Measurements from ENCODE around the gene STK33.
A peak's percentile ranks its signal among the peaks of the same experiment; 100 is the strongest.

The STK33 gene

DNA sequence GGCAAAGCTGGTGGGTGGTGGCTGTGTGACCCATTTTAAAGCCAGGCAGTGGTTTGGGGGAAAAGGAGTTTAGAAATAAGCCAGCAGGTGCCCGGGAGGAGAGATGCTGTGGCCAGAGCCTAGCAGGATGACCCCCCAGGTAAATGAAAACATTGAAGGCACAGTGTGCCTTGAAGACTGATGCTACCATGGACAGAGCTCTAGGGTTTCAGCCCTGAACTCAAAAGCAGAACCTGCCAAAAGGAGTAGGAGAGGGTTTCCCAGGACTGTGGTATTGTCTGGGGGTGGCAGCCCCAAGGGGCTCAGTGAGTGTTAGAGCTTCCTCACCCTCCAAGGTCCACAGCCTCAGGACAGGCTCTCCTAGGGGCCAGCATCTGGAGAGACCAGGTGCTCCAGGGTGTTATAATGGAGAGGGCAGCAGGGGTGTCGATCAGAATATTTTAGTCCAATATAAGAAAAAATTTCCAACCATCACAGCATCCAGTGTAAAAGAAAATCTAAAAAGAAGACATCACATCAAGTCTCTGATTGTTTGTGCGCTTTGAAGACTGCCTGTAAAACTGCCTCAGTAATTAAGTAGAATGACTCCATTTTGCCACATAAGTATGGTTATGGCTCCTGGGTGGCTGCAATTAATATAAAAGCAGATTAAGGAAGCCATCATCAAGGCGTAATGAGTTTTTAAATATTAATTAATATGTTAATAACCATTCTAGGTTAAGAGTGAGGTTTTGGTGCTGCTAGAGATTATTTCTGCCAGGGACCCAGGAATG is 241.7 kb downstream of the STK33 start:
- 0 out of 2 replicates have a peak, but pooled peaks cover 6% of the 10 kb centered on the region for H3K9me3 ChIP-seq
- H3K27me3 ChIP-seq: no peaks in the 10 kb centered on the region
- H3K4me2 ChIP-seq: no peak overlapping the region
- no peak overlapping the region for H3K4me3 ChIP-seq
- peaks cover 27% of the 10 kb centered on the region for H3K4me1 ChIP-seq
- H3K27ac ChIP-seq: no peak overlapping the region
- H3K36me3 ChIP-seq: no peaks in the 10 kb centered on the region
- TF ChIP-seq Cebpa-rat (IDR thresholded peaks at IDR 0.05): no peak
- H3K9ac ChIP-seq: no peak overlapping the region
- no peaks in the 10 kb centered on the region for H4K20me1 ChIP-seq

- H3K4me2 ChIP-seq: no peak overlapping the region
- no peak overlapping the region for H3K27ac ChIP-seq
- H3K36me3 ChIP-seq: no peaks in the 10 kb centered on the region
- H3K27me3 ChIP-seq: no peaks in the 10 kb centered on the region
- no peaks in the 10 kb centered on the region for H4K20me1 ChIP-seq
- no peak for TF ChIP-seq Cebpa-rat (IDR thresholded peaks at IDR 0.05)
- H3K9ac ChIP-seq: no peak overlapping the region
- 0 out of 2 replicates have a peak, but pooled peaks cover 6% of the 10 kb centered on the region for H3K9me3 ChIP-seq
- H3K4me1 ChIP-seq: peaks cover 27% of the 10 kb centered on the region
- no peak overlapping the region for H3K4me3 ChIP-seq
Measured at GRCh38 chr11:8351223-8351622, 242.8 kb downstream of the STK33 start.

GRCh38 chr11:8347978-8348377 is 246.1 kb downstream of the STK33 start:
- H3K36me3 ChIP-seq: no peaks in the 10 kb centered on the region
- peaks cover 12% of the 10 kb centered on the region for H3K4me1 ChIP-seq
- H3K4me2 ChIP-seq: no peak overlapping the region
- no peak for TF ChIP-seq Cebpa-rat (IDR thresholded peaks at IDR 0.05)
- no peak overlapping the region for H3K9ac ChIP-seq
- H4K20me1 ChIP-seq: no peaks in the 10 kb centered on the region
- 0 out of 2 replicates have a peak, but pooled peaks cover 6% of the 10 kb centered on the region for H3K9me3 ChIP-seq
- H3K27me3 ChIP-seq: no peaks in the 10 kb centered on the region
- H3K4me3 ChIP-seq: no peak overlapping the region
- H3K27ac ChIP-seq: no peak overlapping the region

DNA sequence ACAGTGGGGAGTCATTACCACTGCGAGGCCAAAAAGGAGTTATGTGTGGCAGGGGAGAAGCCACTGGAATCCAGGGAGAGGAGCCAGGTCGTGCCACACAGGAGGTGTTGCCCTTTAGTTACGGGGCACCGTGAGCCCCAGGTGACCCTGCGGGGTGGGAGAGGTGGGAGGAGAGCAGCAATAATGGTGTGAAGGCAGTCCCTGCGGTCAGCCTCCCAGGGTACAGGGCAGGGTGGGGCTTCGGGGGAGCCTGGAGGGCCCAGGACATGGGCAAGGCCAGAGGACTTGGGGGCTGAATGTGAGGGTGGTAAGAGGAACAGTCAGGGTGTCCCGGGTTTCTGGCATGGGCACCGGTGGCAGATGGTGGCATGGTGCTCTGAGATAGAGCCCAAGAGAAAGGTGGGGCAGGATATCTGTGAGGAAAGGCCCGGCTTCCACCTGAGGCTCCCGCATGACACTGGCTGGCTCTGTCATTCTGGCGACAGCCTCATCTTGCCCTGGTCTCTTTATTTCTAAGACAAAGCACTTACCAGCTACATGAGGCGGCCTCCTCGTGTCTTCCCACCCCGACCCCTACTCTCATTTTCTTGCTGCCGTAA is 247.8 kb downstream of the STK33 start:
- Histone ChIP-seq H3K27ac (no peak overlapping the region), H3K27me3 (no peaks in the 10 kb centered on the region), H3K4me3 (no peak overlapping the region)

DNA sequence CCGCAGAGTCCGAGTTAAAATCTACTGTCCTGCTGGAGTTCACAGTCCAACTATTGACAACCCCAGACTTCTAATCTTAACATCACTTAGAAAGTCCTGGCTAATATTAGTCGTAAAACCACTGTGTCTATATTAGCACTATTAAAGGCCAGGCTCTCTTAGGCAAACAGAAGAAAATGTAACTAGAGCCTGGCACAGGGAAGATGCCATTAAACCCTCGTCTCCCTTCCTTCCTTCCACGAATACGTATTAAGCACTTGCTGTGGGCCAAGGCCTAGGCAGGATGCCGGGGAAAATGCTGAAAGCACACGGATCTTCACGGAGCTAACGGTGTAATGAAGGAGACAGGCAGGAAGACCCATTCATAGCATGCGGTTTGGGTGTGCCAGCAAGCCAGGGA is 248.8 kb downstream of the STK33 start:
- Histone ChIP-seq H3K9ac (no peak overlapping the region), H3K36me3 (no peaks in the 10 kb centered on the region), H3K4me3 (no peak overlapping the region), H4K20me1 (no peaks in the 10 kb centered on the region), H3K9me3 (0 out of 2 replicates have a peak, but pooled peaks cover 6% of the 10 kb centered on the region), H3K4me1 (peaks cover 28% of the 10 kb centered on the region), H3K27ac (no peak overlapping the region), H3K27me3 (no peaks in the 10 kb centered on the region), H3K4me2 (no peak overlapping the region)
- TF ChIP-seq Cebpa-rat (IDR thresholded peaks at IDR 0.05): no peak

More for the DNA sequence above, 247.8 kb downstream of the STK33 start:
- Histone ChIP-seq H3K4me1 (peaks cover 28% of the 10 kb centered on the region), H3K36me3 (no peaks in the 10 kb centered on the region), H4K20me1 (no peaks in the 10 kb centered on the region), H3K9me3 (0 out of 2 replicates have a peak, but pooled peaks cover 6% of the 10 kb centered on the region), H3K4me2 (no peak overlapping the region), H3K9ac (no peak overlapping the region)
- TF ChIP-seq Cebpa-rat (IDR thresholded peaks at IDR 0.05): no peak

DNA sequence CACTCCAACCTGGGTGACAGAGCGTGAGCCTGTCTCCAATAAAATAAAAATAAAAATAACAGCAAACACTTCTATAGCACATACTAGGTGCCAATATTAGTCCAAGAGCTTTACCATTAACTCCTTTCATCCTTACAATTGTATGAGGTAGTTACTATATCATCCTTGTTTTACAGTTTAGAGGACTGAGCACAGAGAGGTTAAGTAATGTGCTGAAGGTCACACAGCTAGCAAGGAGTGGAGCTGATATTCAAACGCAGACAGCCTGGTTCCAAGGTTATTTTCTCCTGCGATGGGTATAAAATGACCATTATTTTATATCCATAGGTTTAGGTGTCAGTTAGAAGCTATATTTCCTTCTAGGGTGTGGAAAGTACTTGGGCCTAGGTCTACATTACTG is 249.7 kb downstream of the STK33 start:
- TF ChIP-seq Cebpa-rat (IDR thresholded peaks at IDR 0.05): no peak
- Histone ChIP-seq H3K4me2 (no peak overlapping the region), H3K4me1 (peaks cover 28% of the 10 kb centered on the region), H3K27me3 (no peaks in the 10 kb centered on the region), H3K36me3 (no peaks in the 10 kb centered on the region), H3K4me3 (no peak overlapping the region), H3K27ac (no peak overlapping the region), H3K9me3 (0 out of 2 replicates have a peak, but pooled peaks cover 6% of the 10 kb centered on the region), H4K20me1 (no peaks in the 10 kb centered on the region), H3K9ac (no peak overlapping the region)

DNA sequence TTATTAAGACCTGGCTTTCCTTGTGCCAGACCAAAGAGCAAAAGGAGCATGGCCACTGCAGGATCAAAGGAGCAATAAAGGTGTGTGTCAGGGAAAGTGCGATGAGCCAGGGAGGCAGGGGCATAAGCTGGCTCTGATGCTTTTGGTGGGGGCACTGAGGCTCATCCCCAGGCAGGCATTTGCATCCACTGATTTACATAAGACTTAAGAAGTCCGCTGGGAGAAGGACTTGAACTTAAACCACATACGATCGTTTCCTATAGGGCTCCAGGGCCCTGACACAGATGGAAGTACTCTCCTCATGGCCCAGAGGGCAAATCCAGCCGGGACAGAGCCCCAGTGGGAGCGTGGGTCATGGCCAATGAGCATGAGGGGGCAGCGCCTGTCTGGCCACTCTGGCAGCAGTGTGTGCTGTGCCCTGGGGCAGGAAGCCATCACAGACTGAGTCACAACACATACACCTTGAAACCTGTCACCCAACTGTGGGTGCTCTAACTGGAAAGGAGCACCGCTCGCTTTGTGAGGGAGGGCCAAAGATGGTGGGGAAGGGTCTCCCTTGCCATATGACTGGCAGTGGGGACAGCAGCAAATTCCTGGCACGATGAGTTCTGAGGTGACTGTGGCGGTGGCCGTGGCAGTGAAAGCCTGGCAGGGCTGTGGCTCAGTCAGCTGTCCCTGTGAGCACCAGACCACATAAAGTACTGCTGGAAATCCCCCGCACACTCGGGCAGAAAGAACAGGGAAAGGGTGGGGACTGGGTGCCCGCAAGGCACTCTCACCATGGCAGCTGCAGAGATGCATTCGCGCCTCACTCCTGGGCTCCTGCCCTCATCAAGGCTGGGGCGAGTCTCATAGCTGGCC is 251.0 kb downstream of the STK33 start:
- H3K27me3 ChIP-seq: no peaks in the 10 kb centered on the region
- peaks cover 35% of the 10 kb centered on the region for H3K4me1 ChIP-seq
- no peak for TF ChIP-seq Cebpa-rat (IDR thresholded peaks at IDR 0.05)
- H3K4me2 ChIP-seq: peak overlapping the region; percentile 62
- H3K36me3 ChIP-seq: no peaks in the 10 kb centered on the region
- no peak overlapping the region for H3K4me3 ChIP-seq
- no peaks in the 10 kb centered on the region for H4K20me1 ChIP-seq
- no peak overlapping the region for H3K27ac ChIP-seq
- H3K9ac ChIP-seq: no peak overlapping the region
- H3K9me3 ChIP-seq: 0 out of 2 replicates have a peak, but pooled peaks cover 4% of the 10 kb centered on the region

DNA sequence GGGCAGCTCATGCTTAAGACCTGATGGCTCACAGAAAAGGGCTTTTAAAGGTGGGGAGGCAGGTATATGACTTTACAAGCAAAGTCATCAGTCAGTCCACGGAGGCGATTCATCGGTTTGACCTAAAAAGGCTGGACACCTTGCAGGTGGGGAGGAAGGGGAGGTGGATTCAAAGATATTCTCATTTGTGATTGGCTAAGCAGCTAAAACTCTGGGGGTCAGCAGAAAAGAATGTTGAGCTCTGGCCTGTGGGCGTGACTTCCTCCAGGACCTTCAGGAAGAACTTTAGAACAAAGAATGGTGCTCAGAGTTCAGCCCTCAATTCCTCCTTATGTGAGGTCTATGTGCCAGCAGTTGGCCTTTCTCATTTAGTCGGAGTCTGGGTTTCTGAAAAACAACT is 252.0 kb downstream of the STK33 start:
- H3K36me3 ChIP-seq: no peaks in the 10 kb centered on the region
- no peak overlapping the region for H3K4me3 ChIP-seq
- TF ChIP-seq Cebpa-rat (IDR thresholded peaks at IDR 0.05): no peak
- no peak overlapping the region for H3K9ac ChIP-seq
- H4K20me1 ChIP-seq: no peaks in the 10 kb centered on the region
- H3K9me3 ChIP-seq: no peaks in the 10 kb centered on the region
- no peak overlapping the region for H3K27ac ChIP-seq
- peaks cover 44% of the 10 kb centered on the region for H3K4me1 ChIP-seq
- no peaks in the 10 kb centered on the region for H3K27me3 ChIP-seq
- no peak overlapping the region for H3K4me2 ChIP-seq
